Nephron (organoid): Measurements from ENCODE around the gene PTPN7.

Source experiments
- H3K27ac Mint-ChIP-seq, 3 experiments: 2 replicates each; pipeline ENCODE4 v1.8.0; 2020; ENCODE audit warnings: mixed read lengths in 3 of 3, mild to moderate bottlenecking in 2 of 3, moderate library complexity in 1 of 3
- H3K27me3 Mint-ChIP-seq: 2 replicates; pipeline ENCODE4 v1.8.0; 2021; ENCODE audit warnings: low read depth, mild to moderate bottlenecking, moderate library complexity, mixed read lengths
- H3K36me3 Mint-ChIP-seq: 2 replicates; pipeline ENCODE4 v1.8.0; 2020; ENCODE audit warnings: low read depth, mixed read lengths
- H3K4me1 Mint-ChIP-seq: 2 replicates; pipeline ENCODE4 v1.8.0; 2020; ENCODE audit warnings: mixed read lengths
- H3K4me3 Mint-ChIP-seq, 3 experiments: 2 replicates each; pipeline ENCODE4 v1.8.0; 2020; ENCODE audit warnings: mild to moderate bottlenecking in 3 of 3, mixed read lengths in 3 of 3, moderate library complexity in 2 of 3
- H3K9me3 Mint-ChIP-seq: 2 replicates; pipeline ENCODE4 v1.8.0; 2020; ENCODE audit warnings: mixed read lengths
- CTCF ChIP-seq, 3 experiments: fragments of 200-600 bp; sonication (generic); IDR thresholded peaks; one replicate each; pipeline ENCODE4 v1.5.0; 2021; ENCODE audit warnings: antibody characterized with exemption in 3 of 3; ENCODE audit not compliant: unreplicated experiment in 3 of 3

PTPN7 gene

GRCh38 chr1:202140833-202141232 lies 19.6 kb downstream of the PTPN7 start:
- Mint-ChIP-seq H3K4me3 (no peak overlapping the region), H3K9me3 (no peaks in the 10 kb centered on the region), H3K4me1 (peaks cover 12% of the 10 kb centered on the region), H3K27me3 (peaks cover 3% of the 10 kb centered on the region), H3K27ac (no peak overlapping the region), H3K36me3 (peaks cover 6% of the 10 kb centered on the region)
- no peak for TF ChIP-seq CTCF (IDR thresholded peaks at IDR 0.05; ENCODE audit: unreplicated experiment in 3 of 3)

- Mint-ChIP-seq H3K36me3 (peaks cover 24% of the 10 kb centered on the region), H3K9me3 (no peaks in the 10 kb centered on the region), H3K27ac (peak overlapping the region in 1 of 3 experiments; percentile 14), H3K4me3 (no peak overlapping the region), H3K27me3 (no peaks in the 10 kb centered on the region), H3K4me1 (no peaks in the 10 kb centered on the region)
- peak; percentile 82 to 90 (median 89) for TF ChIP-seq CTCF (IDR thresholded peaks at IDR 0.05; ENCODE audit: unreplicated experiment in 3 of 3)
Measured at GRCh38 chr1:202135221-202135721, 25.1 kb downstream of the PTPN7 start.

GRCh38 chr1:202134645-202135172 lies 25.7 kb downstream of the PTPN7 start:
- no peak for TF ChIP-seq CTCF (IDR thresholded peaks at IDR 0.05; ENCODE audit: unreplicated experiment in 3 of 3)
- Mint-ChIP-seq H3K4me3 (no peak overlapping the region), H3K27ac (no peak overlapping the region), H3K4me1 (no peaks in the 10 kb centered on the region), H3K36me3 (peaks cover 24% of the 10 kb centered on the region), H3K27me3 (no peaks in the 10 kb centered on the region), H3K9me3 (no peaks in the 10 kb centered on the region)

- Mint-ChIP-seq H3K36me3 (peaks cover 24% of the 10 kb centered on the region), H3K4me3 (no peak overlapping the region), H3K4me1 (no peaks in the 10 kb centered on the region), H3K9me3 (no peaks in the 10 kb centered on the region), H3K27me3 (no peaks in the 10 kb centered on the region), H3K27ac (no peak overlapping the region)
- no peak for TF ChIP-seq CTCF (IDR thresholded peaks at IDR 0.05; ENCODE audit: unreplicated experiment in 3 of 3)
Measured at GRCh38 chr1:202133989-202134388, 26.4 kb downstream of the PTPN7 start.

- Mint-ChIP-seq H3K27me3 (no peaks in the 10 kb centered on the region), H3K27ac (no peak overlapping the region), H3K9me3 (no peaks in the 10 kb centered on the region), H3K36me3 (peaks cover 22% of the 10 kb centered on the region), H3K4me3 (no peak overlapping the region), H3K4me1 (no peaks in the 10 kb centered on the region)
- no peak for TF ChIP-seq CTCF (IDR thresholded peaks at IDR 0.05; ENCODE audit: unreplicated experiment in 3 of 3)
Measured at GRCh38 chr1:202133496-202133895, 26.9 kb downstream of the PTPN7 start.

GRCh38 chr1:202133001-202133400 lies 27.4 kb downstream of the PTPN7 start:
- no peak for TF ChIP-seq CTCF (IDR thresholded peaks at IDR 0.05; ENCODE audit: unreplicated experiment in 3 of 3)
- no peaks in the 10 kb centered on the region for H3K27me3 Mint-ChIP-seq
- H3K4me3 Mint-ChIP-seq = no peak overlapping the region
- H3K27ac Mint-ChIP-seq = no peak overlapping the region
- H3K9me3 Mint-ChIP-seq = no peaks in the 10 kb centered on the region
- no peaks in the 10 kb centered on the region for H3K4me1 Mint-ChIP-seq
- H3K36me3 Mint-ChIP-seq = peaks cover 18% of the 10 kb centered on the region
